ENCODE data around the gene ITIH5.
A peak's percentile ranks its signal among the peaks of the same experiment; 100 is the strongest.

Gene ITIH5

DNA sequence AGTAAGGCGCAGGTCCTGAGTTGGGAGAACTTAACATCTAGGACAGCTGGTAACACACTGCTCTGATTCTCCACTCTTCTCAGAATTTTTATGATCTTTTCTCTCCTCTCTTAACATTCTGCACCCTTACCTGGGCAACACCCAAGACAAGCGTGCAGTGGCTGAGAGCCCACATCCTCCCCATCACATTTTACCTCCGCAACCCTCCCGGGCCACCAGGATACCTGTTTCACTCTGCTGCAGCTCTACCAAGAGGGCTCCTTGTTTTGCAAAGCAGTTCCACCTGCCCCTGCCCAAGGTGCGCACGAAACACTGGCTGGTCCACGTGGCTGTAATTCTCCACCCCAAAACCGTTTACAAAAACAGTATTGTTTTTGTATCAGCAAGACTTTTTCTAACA lies 81.5 kb downstream of the ITIH5 start:
- no peak overlapping the region for H3K4me3 ChIP-seq (replicated peaks; ENCODE audit: low read depth, low read length)
- no peak for TF ChIP-seq CTCF (IDR thresholded peaks at IDR 0.05; ENCODE audit: low read length, missing control alignments)
- DNase-seq (ENCODE audit: low read depth), result no peak

DNA sequence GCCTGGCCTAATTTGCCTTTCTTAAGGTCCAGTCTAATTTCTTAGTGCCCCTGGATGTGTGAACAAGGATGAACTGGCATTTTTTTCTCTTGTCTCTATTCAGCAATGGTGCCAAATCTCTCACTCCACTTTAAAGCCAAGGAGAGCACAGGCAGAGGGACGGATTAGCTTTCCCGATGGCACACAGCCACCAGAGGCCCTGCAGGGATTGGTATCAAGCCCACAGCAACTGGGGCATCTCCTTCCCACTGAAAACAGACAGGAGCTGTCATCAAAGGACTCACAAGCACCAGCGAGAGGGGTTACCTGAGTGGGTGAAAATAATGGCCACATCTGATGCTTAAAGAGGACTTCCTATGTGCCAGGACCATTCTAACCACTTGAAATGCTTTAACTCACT lies 83.1 kb downstream of the ITIH5 start:
- TF ChIP-seq CTCF (IDR thresholded peaks at IDR 0.05; ENCODE audit: low read length, missing control alignments), result no peak
- DNase-seq (ENCODE audit: low read depth), result no peak
- no peak overlapping the region for H3K4me3 ChIP-seq (replicated peaks; ENCODE audit: low read depth, low read length)

GRCh38 chr10:7580520-7580919 lies 86.2 kb downstream of the ITIH5 start:
- no peak for TF ChIP-seq CTCF (IDR thresholded peaks at IDR 0.05; ENCODE audit: low read length, missing control alignments)
- no peak overlapping the region for H3K4me3 ChIP-seq (replicated peaks; ENCODE audit: low read depth, low read length)
- DNase-seq (ENCODE audit: low read depth), result no peak

DNA sequence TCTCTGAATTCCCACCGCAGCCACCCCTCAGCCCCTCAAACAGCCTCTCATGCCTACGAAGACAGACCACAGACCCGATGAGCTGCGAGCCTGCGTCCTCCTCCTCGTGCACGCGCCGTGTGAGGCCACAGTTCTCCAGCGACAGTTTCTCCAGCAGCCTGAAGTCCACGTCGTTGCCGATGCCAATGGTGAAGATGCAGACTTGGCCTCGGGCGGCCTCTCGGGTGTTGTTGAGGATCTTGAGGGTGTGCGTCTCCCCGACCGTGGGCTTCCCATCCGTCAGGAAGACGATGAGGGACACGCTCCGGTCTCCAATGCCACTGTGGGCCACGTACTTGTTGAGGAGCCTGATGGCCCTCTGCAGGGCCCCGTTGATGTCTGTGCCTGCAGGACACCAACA lies 87.1 kb downstream of the ITIH5 start:
- DNase-seq (ENCODE audit: low read depth), result no peak
- no peak for TF ChIP-seq CTCF (IDR thresholded peaks at IDR 0.05; ENCODE audit: low read length, missing control alignments)
- no peak overlapping the region for H3K4me3 ChIP-seq (replicated peaks; ENCODE audit: low read depth, low read length)

GRCh38 chr10:7577579-7577978 lies 89.2 kb downstream of the ITIH5 start:
- TF ChIP-seq CTCF (IDR thresholded peaks at IDR 0.05; ENCODE audit: low read length, missing control alignments), result no peak
- DNase-seq (ENCODE audit: low read depth), result no peak
- H3K4me3 ChIP-seq (replicated peaks; ENCODE audit: low read depth, low read length), result no peak overlapping the region

GRCh38 chr10:7577176-7577575 lies 89.6 kb downstream of the ITIH5 start:
- peak; percentile 53 for DNase-seq (ENCODE audit: low read depth)
- no peak for TF ChIP-seq CTCF (IDR thresholded peaks at IDR 0.05; ENCODE audit: low read length, missing control alignments)
- no peak overlapping the region for H3K4me3 ChIP-seq (replicated peaks; ENCODE audit: low read depth, low read length)

- no peak for TF ChIP-seq CTCF (IDR thresholded peaks at IDR 0.05; ENCODE audit: low read length, missing control alignments)
- DNase-seq (ENCODE audit: low read depth), result no peak
- no peak overlapping the region for H3K4me3 ChIP-seq (replicated peaks; ENCODE audit: low read depth, low read length)
Measured at GRCh38 chr10:7576340-7576739, 90.4 kb downstream of the ITIH5 start.

Data from fibroblast of pulmonary artery (primary cell).